Mucosa of stomach (tissue), 1 donor: ENCODE results near the gene SMIM15.
A peak's percentile ranks its signal among the peaks of the same experiment; 100 is the strongest.

Experiments
- H3K27me3 ChIP-seq: one replicate; pipeline ENCODE4 v1.7.0; 2013; ENCODE audit warnings: mild to moderate bottlenecking, low read length; ENCODE audit not compliant: control insufficient read depth, insufficient read depth
- H3K36me3 ChIP-seq: one replicate; pipeline ENCODE4 v1.7.0; 2013; ENCODE audit warnings: low read length; ENCODE audit not compliant: control insufficient read depth, insufficient read depth
- H3K4me1 ChIP-seq: one replicate; pipeline ENCODE4 v1.7.0; 2013; ENCODE audit warnings: mild to moderate bottlenecking, low read length; ENCODE audit not compliant: control insufficient read depth, insufficient read depth
- H3K4me3 ChIP-seq: one replicate; pipeline ENCODE4 v1.7.0; 2013; ENCODE audit warnings: low read length
- H3K9ac ChIP-seq: one replicate; pipeline ENCODE4 v1.7.0; 2013; ENCODE audit warnings: mild to moderate bottlenecking, low read length, moderate library complexity
- H3K9me3 ChIP-seq: one replicate; pipeline ENCODE4 v1.7.0; 2013; ENCODE audit warnings: mild to moderate bottlenecking, low read length, moderate library complexity; ENCODE audit not compliant: control insufficient read depth
- donor health status: Pancreatic carcinoma.

SMIM15 gene

DNA sequence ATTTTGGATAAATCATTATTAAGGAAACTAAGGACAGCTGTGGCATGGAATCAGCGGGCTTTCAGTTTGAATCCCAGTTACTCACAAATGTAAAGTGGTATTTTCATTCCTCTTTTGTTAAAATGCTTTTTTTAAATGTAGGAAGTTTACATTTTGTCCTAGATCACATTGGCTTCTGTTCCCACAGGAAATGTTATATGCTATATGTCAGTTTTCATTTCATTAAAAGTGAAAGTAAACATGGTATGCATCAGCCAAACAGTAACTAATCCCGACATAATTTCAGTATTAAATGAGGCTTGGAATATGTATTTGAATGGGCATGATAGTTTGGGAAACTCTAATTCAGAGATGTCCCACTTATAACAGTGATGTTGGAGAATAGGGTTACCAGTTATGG, 18.6 kb upstream of the SMIM15 start:
- Histone ChIP-seq H3K9ac (peak overlapping the region; percentile 35), H3K4me1 (peaks cover 6% of the 10 kb centered on the region), H3K36me3 (no peaks in the 10 kb centered on the region), H3K4me3 (no peak overlapping the region), H3K9me3 (no peaks in the 10 kb centered on the region), H3K27me3 (no peaks in the 10 kb centered on the region)

DNA sequence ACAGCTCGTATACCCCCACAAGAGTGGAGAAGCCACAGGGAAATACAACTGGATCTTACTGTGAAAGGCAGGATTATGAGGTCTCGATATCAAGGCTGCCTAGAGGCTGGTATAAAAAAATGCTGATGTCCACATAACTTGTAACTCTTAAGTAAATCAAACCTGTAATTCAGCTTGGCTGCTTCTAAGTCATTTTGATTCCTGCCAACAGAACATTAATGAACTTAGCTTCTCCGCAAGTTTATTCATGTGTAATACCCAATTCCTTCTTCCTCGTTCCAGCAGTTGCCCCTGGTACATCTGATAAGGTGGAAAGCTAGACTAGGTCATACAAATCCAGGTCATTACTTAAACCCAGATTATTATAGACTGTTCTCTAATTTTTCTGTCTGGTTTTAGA, 16.4 kb upstream of the SMIM15 start:
- H3K4me3 ChIP-seq: no peak overlapping the region
- peaks cover 6% of the 10 kb centered on the region for H3K4me1 ChIP-seq
- no peaks in the 10 kb centered on the region for H3K27me3 ChIP-seq
- no peaks in the 10 kb centered on the region for H3K9me3 ChIP-seq
- H3K36me3 ChIP-seq: no peaks in the 10 kb centered on the region
- H3K9ac ChIP-seq: no peak overlapping the region

DNA sequence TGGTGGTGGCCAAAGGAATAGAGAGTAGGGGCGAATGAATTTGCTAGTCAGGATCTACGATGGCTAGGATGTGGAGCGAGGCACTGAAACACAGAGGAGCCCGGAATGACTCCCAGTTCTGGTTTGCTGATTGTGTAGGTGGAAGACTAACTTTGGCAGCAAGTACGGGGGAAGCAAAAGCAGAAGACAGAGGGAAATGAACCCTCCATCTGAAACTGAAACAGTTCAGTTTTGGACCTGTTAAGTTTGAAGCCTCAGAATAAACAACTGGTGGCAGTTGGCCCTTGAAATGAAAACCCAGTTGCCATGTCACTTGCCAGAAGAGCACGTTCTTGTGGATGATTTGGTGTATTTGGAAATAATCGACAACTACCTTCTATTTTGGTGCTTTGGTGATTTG, 15.4 kb upstream of the SMIM15 start:
- no peak overlapping the region for H3K4me3 ChIP-seq
- no peaks in the 10 kb centered on the region for H3K27me3 ChIP-seq
- no peak overlapping the region for H3K9ac ChIP-seq
- H3K4me1 ChIP-seq: peaks cover 6% of the 10 kb centered on the region
- no peaks in the 10 kb centered on the region for H3K36me3 ChIP-seq
- no peaks in the 10 kb centered on the region for H3K9me3 ChIP-seq

DNA sequence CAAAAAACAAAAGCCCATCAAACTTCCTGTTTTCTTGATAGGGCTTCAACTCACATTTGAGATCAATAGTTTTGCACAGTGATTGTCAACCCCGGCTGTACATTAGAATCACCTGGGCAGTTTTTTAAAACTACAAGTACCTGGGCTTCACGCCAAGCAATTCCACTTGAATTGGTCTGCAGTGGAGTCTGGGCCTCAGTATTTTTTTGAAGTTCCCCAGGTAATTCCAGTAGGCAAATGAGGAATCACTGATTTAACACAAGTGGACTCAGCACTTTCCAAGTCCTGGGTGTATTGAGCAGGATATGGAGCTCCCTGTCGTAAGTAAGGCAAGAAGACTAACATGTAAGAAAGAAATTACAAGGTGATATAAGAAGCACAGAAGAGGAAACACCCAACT, 14.8 kb upstream of the SMIM15 start:
- Histone ChIP-seq H3K9me3 (no peaks in the 10 kb centered on the region), H3K4me1 (peaks cover 6% of the 10 kb centered on the region), H3K9ac (no peak overlapping the region), H3K4me3 (no peak overlapping the region), H3K36me3 (no peaks in the 10 kb centered on the region), H3K27me3 (no peaks in the 10 kb centered on the region)

DNA sequence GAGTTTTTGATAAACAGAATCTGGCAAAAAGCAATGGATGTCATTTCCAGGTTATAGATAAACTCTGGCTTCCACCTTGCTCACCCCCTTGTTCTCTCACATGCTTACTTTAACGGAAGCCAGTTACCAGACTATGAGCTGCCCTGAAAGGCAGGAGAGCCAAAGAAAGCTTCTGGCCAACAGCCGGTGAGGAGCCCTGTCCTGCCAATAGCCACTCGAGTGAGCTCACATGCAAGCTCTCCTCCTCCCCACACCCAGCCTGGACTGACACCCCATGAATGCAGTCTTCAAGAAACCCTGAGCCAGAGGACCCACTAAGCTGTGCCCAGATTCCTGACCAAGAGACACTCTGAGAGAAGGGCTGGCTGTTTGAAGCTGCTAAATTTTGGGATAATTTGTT, 14.4 kb upstream of the SMIM15 start:
- no peaks in the 10 kb centered on the region for H3K27me3 ChIP-seq
- H3K4me3 ChIP-seq: no peak overlapping the region
- H3K9me3 ChIP-seq: no peaks in the 10 kb centered on the region
- peaks cover 6% of the 10 kb centered on the region for H3K4me1 ChIP-seq
- H3K9ac ChIP-seq: no peak overlapping the region
- H3K36me3 ChIP-seq: no peaks in the 10 kb centered on the region

DNA sequence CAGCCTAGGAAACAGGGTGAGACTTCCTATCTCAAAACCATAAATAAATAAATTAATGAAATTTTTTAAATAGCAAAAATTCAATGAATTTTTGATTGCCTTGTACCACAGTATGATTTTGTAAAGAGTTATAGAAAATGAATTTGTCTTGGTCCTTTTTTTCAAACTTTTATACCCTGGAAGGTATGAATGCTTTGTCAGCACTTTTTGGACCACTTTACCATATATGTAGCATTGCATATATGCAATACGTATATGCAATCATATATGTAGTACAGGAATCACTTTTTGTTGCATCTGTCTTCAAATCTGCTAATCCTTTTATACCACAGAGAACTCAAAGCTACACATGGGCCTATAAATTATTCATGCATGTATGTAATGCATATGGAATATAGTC, 9.2 kb upstream of the SMIM15 start:
- Histone ChIP-seq H3K9ac (no peak overlapping the region), H3K36me3 (no peaks in the 10 kb centered on the region), H3K4me1 (no peaks in the 10 kb centered on the region), H3K4me3 (no peak overlapping the region), H3K9me3 (no peaks in the 10 kb centered on the region), H3K27me3 (no peaks in the 10 kb centered on the region)

DNA sequence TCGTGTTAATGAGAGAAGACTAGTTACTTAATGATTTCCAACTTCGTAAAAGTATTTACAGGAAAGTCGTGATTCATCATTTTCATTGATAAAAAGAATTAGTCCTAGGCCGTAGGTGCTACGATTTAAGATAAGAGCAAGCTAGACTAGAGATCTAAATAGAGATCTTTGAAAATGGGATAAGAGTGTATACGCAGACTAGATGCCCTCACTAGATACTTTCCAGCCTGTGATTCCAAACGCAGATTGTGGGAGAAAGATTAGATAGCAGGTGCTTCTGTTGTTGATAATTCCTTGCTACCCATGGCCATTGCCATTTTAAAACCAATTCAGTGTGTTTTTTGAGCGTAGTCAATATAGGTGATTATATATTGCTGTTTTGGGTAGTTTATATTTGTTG, 6.7 kb upstream of the SMIM15 start:
- H3K9me3 ChIP-seq: no peaks in the 10 kb centered on the region
- H3K36me3 ChIP-seq: no peaks in the 10 kb centered on the region
- no peaks in the 10 kb centered on the region for H3K27me3 ChIP-seq
- no peak overlapping the region for H3K9ac ChIP-seq
- H3K4me1 ChIP-seq: no peaks in the 10 kb centered on the region
- no peak overlapping the region for H3K4me3 ChIP-seq

DNA sequence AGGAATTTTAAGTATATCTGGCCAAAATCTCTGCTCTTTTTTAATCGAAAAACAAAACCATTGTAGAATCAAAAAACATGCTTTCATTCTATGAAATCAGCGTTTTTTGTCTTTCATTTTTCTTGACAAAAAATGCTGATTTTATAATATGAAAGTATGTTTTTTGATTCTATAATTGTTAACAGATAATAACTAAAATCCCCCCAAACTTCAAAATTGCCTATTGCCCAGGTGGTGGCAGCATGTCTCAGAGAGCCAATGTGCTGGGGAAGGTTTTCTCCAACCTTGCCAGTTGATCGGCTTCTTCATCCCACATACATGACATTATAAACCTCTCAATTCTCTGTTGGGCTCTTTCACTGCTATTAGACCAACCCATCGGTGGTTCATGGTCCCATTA, 5.1 kb upstream of the SMIM15 start:
- Histone ChIP-seq H3K36me3 (no peaks in the 10 kb centered on the region), H3K9ac (no peak overlapping the region), H3K4me3 (no peak overlapping the region), H3K4me1 (peaks cover 5% of the 10 kb centered on the region), H3K27me3 (no peaks in the 10 kb centered on the region), H3K9me3 (no peaks in the 10 kb centered on the region)

DNA sequence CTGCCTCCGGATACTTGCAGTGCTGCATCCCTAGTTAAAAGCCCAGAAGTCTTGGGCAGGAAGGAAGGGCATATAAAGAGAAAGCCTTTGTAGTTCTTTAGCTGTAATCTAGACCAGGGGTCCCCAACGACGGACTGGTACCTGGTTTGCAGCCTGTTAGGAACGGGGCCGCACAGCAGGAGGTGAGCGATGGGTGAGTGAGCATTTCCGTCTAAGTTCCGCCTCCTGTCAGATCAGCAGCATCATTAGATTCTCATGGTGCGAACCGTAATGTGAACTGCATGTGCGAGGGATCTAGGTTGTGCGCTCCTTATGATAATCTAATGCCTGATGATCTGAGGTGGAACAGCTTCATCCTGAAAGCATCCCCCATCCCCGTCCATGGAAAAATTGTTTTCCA, 1.6 kb upstream of the SMIM15 start:
- no peak overlapping the region for H3K4me3 ChIP-seq
- no peak overlapping the region for H3K9ac ChIP-seq
- no peaks in the 10 kb centered on the region for H3K9me3 ChIP-seq
- H3K27me3 ChIP-seq: no peaks in the 10 kb centered on the region
- peaks cover 5% of the 10 kb centered on the region for H3K4me1 ChIP-seq
- H3K36me3 ChIP-seq: no peaks in the 10 kb centered on the region

DNA sequence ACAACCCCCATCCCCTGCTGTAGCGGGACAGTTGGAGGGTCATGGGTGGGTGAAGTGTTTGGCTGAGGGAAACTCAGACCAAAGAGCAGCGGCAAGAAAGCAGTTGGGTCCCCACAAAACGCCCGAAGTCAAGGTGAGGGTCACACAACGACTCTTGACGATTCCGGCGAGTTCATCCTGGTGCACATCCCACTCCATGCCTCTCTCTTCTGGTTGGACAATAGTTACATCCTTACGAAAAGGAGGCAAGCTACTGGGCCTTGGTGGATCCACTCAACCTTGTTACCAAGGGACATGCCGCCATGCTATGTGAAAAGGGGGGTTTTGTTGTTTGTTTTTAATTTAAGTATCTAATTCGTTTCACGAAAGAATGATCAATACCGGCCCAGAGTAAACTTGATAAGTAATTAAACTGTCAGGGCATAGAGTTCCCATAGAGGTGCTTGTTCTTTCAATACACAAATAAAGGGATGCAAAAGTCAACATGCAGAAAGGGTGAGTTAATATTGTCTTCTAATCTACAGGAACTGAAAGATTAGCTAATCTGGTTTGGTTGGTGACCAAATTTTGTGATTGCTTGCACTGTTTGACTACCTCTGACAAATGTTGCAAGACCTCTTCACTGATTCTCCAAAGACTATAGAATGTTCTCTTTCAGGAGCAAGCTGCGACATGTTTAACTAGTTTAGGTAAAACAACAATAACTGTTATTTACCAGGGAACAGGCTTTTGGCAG, 732 bp upstream of the SMIM15 start:
- H3K4me1 ChIP-seq: peaks cover 7% of the 10 kb centered on the region

DNA sequence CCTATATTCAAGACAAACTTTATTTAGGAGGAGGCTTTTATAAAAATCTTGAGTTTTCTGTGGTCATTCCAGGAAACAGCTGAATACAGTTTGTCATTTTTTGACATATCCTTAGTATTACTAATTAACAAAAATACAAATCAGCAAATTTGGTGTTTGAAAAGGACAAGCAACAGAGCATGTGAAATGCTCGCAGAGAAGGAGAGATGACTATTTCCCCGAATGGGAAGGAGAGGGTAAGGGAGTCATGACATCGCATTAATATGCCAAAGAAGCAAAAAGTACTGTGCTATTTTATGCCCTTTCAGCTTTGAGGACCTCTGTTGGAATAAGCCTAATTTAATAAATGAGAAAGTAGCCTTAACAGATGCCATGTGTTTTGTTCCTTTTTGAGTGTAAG, 1.8 kb downstream of the SMIM15 start:
- peaks cover 10% of the 10 kb centered on the region for H3K4me1 ChIP-seq
- H3K4me3 ChIP-seq: no peak overlapping the region

More for the DNA sequence above, 732 bp upstream of the SMIM15 start:
- no peaks in the 10 kb centered on the region for H3K9me3 ChIP-seq
- H3K36me3 ChIP-seq: no peaks in the 10 kb centered on the region
- H3K9ac ChIP-seq: peak overlapping the region; percentile 87
- H3K4me3 ChIP-seq: peak overlapping the region; percentile 68
- no peaks in the 10 kb centered on the region for H3K27me3 ChIP-seq

DNA sequence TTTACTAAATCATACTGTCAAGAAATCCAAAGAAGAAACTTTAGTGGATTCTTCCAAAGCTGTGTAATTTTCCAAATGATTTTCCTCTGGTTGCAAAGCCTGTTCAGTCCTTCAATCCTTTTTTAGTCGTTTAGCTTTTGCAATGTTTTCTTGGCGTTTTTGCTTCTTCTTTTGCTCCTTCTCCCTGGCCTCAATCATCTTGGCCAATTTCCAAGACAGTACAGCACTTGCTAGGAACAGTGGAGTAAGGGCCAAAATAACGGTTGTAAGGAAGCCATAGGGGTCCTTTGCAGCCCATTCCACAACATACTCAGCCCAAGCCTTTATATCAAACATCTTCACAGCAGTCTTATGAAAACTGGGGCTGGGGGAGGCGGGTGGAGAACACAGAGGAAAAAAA, 2.4 kb downstream of the SMIM15 start:
- Histone ChIP-seq H3K27me3 (no peaks in the 10 kb centered on the region), H3K9ac (no peak overlapping the region), H3K4me3 (no peak overlapping the region), H3K4me1 (peaks cover 10% of the 10 kb centered on the region), H3K9me3 (no peaks in the 10 kb centered on the region), H3K36me3 (no peaks in the 10 kb centered on the region)

More for the DNA sequence above, 1.8 kb downstream of the SMIM15 start:
- Histone ChIP-seq H3K36me3 (no peaks in the 10 kb centered on the region), H3K9me3 (no peaks in the 10 kb centered on the region), H3K27me3 (no peaks in the 10 kb centered on the region), H3K9ac (no peak overlapping the region)

DNA sequence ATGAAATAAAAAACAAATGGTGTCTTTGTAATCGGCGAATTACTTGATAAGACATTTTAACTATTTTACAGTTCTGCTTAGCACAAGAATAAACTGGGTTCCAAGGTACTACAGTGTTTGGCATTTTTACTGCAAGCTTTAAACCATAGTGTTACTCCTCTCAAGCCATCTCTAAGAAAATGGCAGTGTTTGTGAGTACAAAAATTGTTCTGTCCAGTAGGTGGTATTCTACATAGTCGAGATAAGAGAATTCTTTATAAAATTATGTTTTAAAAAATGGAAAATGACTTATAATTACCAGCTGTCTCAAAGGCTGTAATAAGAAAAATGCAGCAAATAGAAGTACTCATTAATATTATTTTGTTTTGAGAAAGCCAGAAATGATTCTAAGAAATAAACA, 3.2 kb downstream of the SMIM15 start:
- Histone ChIP-seq H3K27me3 (no peaks in the 10 kb centered on the region), H3K9ac (no peak overlapping the region), H3K4me1 (peaks cover 10% of the 10 kb centered on the region), H3K4me3 (no peak overlapping the region), H3K9me3 (no peaks in the 10 kb centered on the region), H3K36me3 (no peaks in the 10 kb centered on the region)
